ENCODE measurements around the gene ZDHHC14.

Gene ZDHHC14

GRCh38 chr6:157438611-157439111 lies 57.7 kb downstream of the ZDHHC14 start:
- Mint-ChIP-seq H3K4me1 (peaks cover 25% of the 10 kb centered on the region), H3K4me3 (no peak overlapping the region), H3K27ac (no peak overlapping the region), H3K9me3 (peaks cover 6% of the 10 kb centered on the region), H3K36me3 (peaks cover 42% of the 10 kb centered on the region), H3K27me3 (no peaks in the 10 kb centered on the region)
- no peak for ATAC-seq

DNA sequence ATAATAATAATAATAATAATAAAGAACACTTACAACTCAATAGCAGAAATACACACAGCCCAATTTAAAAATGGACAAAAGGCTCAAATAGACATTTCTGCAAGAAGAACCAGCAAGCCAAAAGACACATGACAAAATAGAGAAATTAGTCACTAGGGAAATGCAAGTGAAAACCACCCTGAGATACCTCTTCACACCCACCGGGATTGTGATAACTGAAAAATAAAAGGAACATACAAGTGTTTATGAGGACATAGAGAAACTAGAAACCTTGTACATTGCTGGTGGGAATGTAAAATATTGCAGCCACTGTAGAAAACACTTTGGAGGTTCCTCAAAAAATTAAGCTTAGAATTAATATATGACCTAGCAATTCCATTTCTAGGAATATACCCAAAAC lies 59.2 kb downstream of the ZDHHC14 start:
- H3K27ac Mint-ChIP-seq = no peak overlapping the region
- H3K9me3 Mint-ChIP-seq = peaks cover 6% of the 10 kb centered on the region
- no peak overlapping the region for H3K4me3 Mint-ChIP-seq
- H3K27me3 Mint-ChIP-seq = no peaks in the 10 kb centered on the region
- peaks cover 47% of the 10 kb centered on the region for H3K36me3 Mint-ChIP-seq
- peaks cover 38% of the 10 kb centered on the region for H3K4me1 Mint-ChIP-seq
- no peak for ATAC-seq

DNA sequence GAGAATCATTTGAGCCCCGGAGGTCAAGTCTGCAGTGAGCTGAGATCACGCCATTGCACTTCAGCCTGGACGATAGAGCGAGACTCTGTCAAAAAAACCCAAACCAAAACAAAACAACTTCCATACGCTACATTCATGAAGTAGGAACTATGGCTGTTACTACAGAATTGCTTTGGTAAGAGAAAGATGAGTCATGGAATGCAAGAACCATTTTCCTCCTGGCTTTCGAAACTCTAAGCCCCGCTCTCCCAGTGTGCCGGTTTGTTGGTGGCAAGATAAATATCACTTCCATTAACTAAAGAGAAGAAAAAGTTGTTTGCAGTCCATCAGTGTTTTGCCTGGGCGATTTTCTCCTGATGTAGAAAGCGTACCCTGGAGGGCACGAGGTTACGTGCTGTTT lies 61.3 kb downstream of the ZDHHC14 start:
- H3K36me3 Mint-ChIP-seq = peaks cover 45% of the 10 kb centered on the region
- H3K4me1 Mint-ChIP-seq = peaks cover 31% of the 10 kb centered on the region
- H3K27me3 Mint-ChIP-seq = no peaks in the 10 kb centered on the region
- H3K4me3 Mint-ChIP-seq = no peak overlapping the region
- no peak for ATAC-seq
- peaks cover 6% of the 10 kb centered on the region for H3K9me3 Mint-ChIP-seq
- peak overlapping the region; percentile 85 for H3K27ac Mint-ChIP-seq

- H3K36me3 Mint-ChIP-seq = peaks cover 41% of the 10 kb centered on the region
- peaks cover 6% of the 10 kb centered on the region for H3K9me3 Mint-ChIP-seq
- peaks cover 31% of the 10 kb centered on the region for H3K4me1 Mint-ChIP-seq
- peak; percentile 88 for ATAC-seq
- no peaks in the 10 kb centered on the region for H3K27me3 Mint-ChIP-seq
- H3K4me3 Mint-ChIP-seq = no peak overlapping the region
- peak overlapping the region; percentile 85 for H3K27ac Mint-ChIP-seq
These were observed 62.2 kb downstream of the ZDHHC14 start for GRCh38 chr6:157443066-157443800.

GRCh38 chr6:157445277-157446009 lies 64.5 kb downstream of the ZDHHC14 start:
- Mint-ChIP-seq H3K27ac (peak overlapping the region; percentile 60), H3K27me3 (no peaks in the 10 kb centered on the region), H3K36me3 (peaks cover 36% of the 10 kb centered on the region), H3K4me3 (no peak overlapping the region), H3K4me1 (peaks cover 40% of the 10 kb centered on the region), H3K9me3 (peaks cover 6% of the 10 kb centered on the region)
- ATAC-seq = no peak

DNA sequence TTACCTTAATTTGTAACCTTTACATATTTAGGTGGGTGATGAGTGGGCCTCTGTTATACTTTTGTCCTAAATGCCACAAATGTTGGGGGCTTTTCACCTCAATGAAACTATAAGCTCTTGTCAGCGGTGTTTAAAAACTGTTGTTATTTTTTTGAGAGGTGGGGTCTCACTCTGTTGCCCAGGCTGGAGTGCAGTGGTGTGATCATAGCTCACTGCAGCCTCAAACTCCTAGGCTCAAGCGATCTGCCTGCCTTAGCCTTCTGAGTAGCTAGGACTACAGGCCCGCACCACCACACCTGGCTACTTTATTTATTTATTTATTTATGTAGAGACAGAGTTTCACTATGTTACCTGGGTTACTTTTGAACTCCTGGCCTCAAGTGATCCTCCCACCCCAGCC lies 66.7 kb downstream of the ZDHHC14 start:
- Mint-ChIP-seq H3K27me3 (no peaks in the 10 kb centered on the region), H3K4me1 (peaks cover 54% of the 10 kb centered on the region), H3K4me3 (no peak overlapping the region), H3K27ac (peak overlapping the region; percentile 60), H3K9me3 (peaks cover 6% of the 10 kb centered on the region), H3K36me3 (peaks cover 30% of the 10 kb centered on the region)
- no peak for ATAC-seq

GRCh38 chr6:157449610-157450009 lies 68.6 kb downstream of the ZDHHC14 start:
- Mint-ChIP-seq H3K4me3 (no peak overlapping the region), H3K36me3 (peaks cover 22% of the 10 kb centered on the region), H3K4me1 (peaks cover 40% of the 10 kb centered on the region), H3K27ac (peak overlapping the region; percentile 50), H3K27me3 (no peaks in the 10 kb centered on the region), H3K9me3 (no peaks in the 10 kb centered on the region)
- no peak for ATAC-seq

- H3K4me3 Mint-ChIP-seq = no peak overlapping the region
- ATAC-seq = no peak
- H3K4me1 Mint-ChIP-seq = peaks cover 49% of the 10 kb centered on the region
- peaks cover under 1% of the 10 kb centered on the region for H3K9me3 Mint-ChIP-seq
- no peaks in the 10 kb centered on the region for H3K27me3 Mint-ChIP-seq
- H3K36me3 Mint-ChIP-seq = peaks cover 30% of the 10 kb centered on the region
- peak overlapping the region; percentile 50 for H3K27ac Mint-ChIP-seq
These were observed 70.1 kb downstream of the ZDHHC14 start for GRCh38 chr6:157450931-157451742.

- H3K4me3 Mint-ChIP-seq = no peak overlapping the region
- H3K27ac Mint-ChIP-seq = peak overlapping the region; percentile 46
- H3K27me3 Mint-ChIP-seq = no peaks in the 10 kb centered on the region
- peaks cover 28% of the 10 kb centered on the region for H3K36me3 Mint-ChIP-seq
- no peak for ATAC-seq
- H3K4me1 Mint-ChIP-seq = peaks cover 51% of the 10 kb centered on the region
- peaks cover 3% of the 10 kb centered on the region for H3K9me3 Mint-ChIP-seq
These were observed 71.1 kb downstream of the ZDHHC14 start for GRCh38 chr6:157452096-157452495.

DNA sequence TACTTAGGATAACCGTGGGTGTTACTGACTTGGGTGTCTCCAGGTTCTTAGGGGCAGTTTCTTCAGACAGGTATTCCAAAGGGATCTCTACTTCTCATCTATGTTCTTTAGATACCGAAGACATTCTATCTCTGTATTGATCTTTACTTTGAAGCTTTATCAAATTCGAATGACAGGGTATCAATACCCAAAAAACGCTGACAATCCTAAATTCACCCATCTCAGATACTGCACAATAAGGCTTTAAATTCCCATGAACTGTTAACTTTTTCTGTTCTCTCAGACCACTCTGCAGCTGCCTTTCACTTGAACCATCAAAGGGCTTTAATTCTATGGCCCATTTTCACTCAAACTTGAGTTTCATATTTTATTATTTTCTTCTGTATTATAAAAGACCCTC lies 72.1 kb downstream of the ZDHHC14 start:
- Mint-ChIP-seq H3K9me3 (peaks cover 3% of the 10 kb centered on the region), H3K27me3 (no peaks in the 10 kb centered on the region), H3K4me3 (no peak overlapping the region), H3K4me1 (peaks cover 51% of the 10 kb centered on the region), H3K27ac (peak overlapping the region; percentile 93), H3K36me3 (peaks cover 28% of the 10 kb centered on the region)
- no peak for ATAC-seq

DNA sequence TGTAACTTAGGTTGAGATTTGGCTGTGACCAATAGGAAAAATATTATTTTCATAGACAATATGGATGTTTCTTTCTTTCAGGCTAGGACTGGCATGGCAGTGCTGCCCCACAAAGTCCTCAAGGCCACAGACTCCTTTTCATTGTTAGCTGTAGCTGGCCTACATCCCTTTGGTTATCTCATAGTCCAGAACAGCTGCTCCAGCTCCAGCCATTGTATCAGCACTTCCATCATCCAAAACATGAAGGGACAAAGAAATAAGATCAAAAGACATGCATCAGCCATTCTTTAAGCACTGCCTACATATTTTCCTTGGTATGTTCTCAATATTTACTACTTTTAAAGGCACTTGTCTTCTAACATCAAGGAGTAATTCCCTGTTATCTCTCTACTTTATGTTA lies 73.0 kb downstream of the ZDHHC14 start:
- Mint-ChIP-seq H3K4me1 (peaks cover 51% of the 10 kb centered on the region), H3K9me3 (peaks cover 3% of the 10 kb centered on the region), H3K36me3 (peaks cover 28% of the 10 kb centered on the region), H3K4me3 (no peak overlapping the region), H3K27ac (peak overlapping the region; percentile 93), H3K27me3 (no peaks in the 10 kb centered on the region)
- ATAC-seq = no peak

DNA sequence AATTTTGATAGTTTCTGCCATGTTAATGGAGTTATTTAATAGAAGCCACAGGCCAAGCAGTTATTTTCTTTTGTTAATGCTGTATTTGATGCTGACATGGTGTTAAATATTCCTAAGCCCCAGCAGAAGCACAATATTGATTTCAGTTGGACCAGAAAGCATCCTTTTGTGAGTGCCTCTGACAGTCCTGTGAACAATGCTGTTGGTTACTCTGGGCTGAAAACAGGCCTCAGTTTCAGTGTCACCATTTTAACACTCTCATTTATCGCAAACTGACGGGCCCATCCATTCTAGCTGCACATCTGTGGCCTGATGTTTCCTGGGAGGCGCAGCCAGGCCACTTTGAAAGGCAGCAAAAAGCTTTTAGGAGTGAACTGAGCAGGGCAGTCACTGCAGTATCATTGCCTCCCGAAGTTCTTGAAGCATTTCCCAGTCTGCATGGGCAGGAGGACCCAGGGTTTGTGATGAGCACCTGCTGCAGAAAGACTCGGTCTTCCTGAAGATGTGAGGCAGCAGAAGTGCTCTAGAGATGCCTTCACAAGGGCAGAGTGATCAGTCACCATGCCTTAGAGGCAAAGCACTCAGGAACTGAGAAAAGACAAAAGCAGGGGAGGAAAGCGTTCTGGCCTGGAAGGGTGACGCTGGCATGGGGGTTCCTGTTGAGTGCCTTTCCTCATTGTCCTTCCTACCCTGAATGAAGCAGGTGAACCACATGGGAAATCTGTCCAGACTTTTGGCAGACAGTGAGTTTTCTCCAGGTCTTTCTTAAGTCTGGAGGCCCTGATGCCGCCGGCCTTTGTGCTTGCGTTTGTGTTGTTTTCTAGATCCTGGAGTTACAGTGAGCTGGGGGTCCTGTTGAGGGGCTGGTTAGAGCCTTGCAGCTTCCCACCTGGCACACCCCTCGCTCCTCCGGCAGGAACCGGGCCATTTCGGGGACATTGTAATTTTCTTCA lies 74.0 kb downstream of the ZDHHC14 start:
- peaks cover 21% of the 10 kb centered on the region for H3K36me3 Mint-ChIP-seq
- peaks cover 3% of the 10 kb centered on the region for H3K9me3 Mint-ChIP-seq
- H3K4me1 Mint-ChIP-seq = peaks cover 50% of the 10 kb centered on the region
- H3K27ac Mint-ChIP-seq = peak overlapping the region; percentile 93
- H3K4me3 Mint-ChIP-seq = no peak overlapping the region
- no peaks in the 10 kb centered on the region for H3K27me3 Mint-ChIP-seq
- ATAC-seq = no peak

GRCh38 chr6:157455731-157456523 lies 74.9 kb downstream of the ZDHHC14 start:
- peak overlapping the region; percentile 8 for H3K4me3 Mint-ChIP-seq
- no peak for ATAC-seq
- peaks cover 20% of the 10 kb centered on the region for H3K36me3 Mint-ChIP-seq
- no peaks in the 10 kb centered on the region for H3K27me3 Mint-ChIP-seq
- peaks cover 48% of the 10 kb centered on the region for H3K4me1 Mint-ChIP-seq
- H3K27ac Mint-ChIP-seq = peak overlapping the region; percentile 93
- peaks cover 3% of the 10 kb centered on the region for H3K9me3 Mint-ChIP-seq

DNA sequence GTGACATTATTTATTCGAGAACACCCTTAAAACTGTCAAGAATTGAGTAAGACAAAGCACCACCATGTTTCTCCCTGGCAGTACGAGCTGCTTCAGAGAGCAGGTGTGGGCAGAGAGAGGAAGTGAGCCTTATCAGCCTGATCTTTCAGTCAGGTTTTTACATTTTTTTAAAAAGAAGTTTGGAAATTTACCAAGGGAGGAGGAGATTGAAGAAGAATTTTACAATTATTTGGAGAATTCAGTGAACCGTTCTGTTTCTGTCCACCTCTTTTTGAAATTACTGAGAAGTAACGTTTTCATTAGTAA lies 75.5 kb downstream of the ZDHHC14 start:
- H3K4me3 Mint-ChIP-seq = peak overlapping the region; percentile 8
- H3K27me3 Mint-ChIP-seq = no peaks in the 10 kb centered on the region
- H3K9me3 Mint-ChIP-seq = peaks cover 3% of the 10 kb centered on the region
- H3K27ac Mint-ChIP-seq = peak overlapping the region; percentile 93
- H3K36me3 Mint-ChIP-seq = peaks cover 20% of the 10 kb centered on the region
- ATAC-seq = peak; percentile 81
- peaks cover 50% of the 10 kb centered on the region for H3K4me1 Mint-ChIP-seq

Measured in stimulated activated memory B cell treated with anti-CD40 and anti-IgM and Interleukin-4, amounts not matched to agents 10 μg/mL and 1 μg/mL and 100 μg/mL, for 72 hours (primary cell).